Neuronal stem cell (in vitro differentiated cells): ENCODE data around the gene ULK4. TPM values are rescaled to one million over a fixed set of nuclear protein-coding genes. Genes with fewer than 3 reads are reported as not detected.

Experiments
- small RNA-seq: library from polyadenylated mRNA; stranded (forward); fragments of <200 nt; extraction: miRNeasy Mini kit (QIAGEN cat#:217004); gene quantifications from one replicate; pipeline ENCODE3, GENCODE V24; 2013; ENCODE audit not compliant: insufficient read depth

The ULK4 gene

Small RNA genes within 50 kb of the gene (small RNA-seq; reads per million reads assigned to genes)
- gene ATP6V0E1P2: not detected
- not detected for gene RF00019
- gene RF00096: not detected
- gene RF00602: not detected
